SK-N-SH (cell line): ENCODE results near the gene ATG16L2. TPM values are rescaled to one million over a fixed set of nuclear protein-coding genes. Genes with fewer than 3 reads are reported as not detected.
A peak's percentile ranks its signal among the peaks of the same experiment; 100 is the strongest.

Experiments used
- CTCF ChIA-PET: fragments of 300-600, 350-600 bp; formaldehyde crosslinking; extraction: SDS; loops from one replicate; lab custom pipeline; 2021; lab: Yijun Ruan, JAX
- POLR2A ChIA-PET: fragments of 350-600 bp; sonication (Branson Sonifier 250); formaldehyde crosslinking; extraction: SDS; loops from one replicate; lab custom pipeline; 2020; ENCODE audit warnings: antibody characterized with exemption, inconsistent platforms; lab: Yijun Ruan, JAX
- DNase-seq: peaks from one replicate; pipeline ENCODE4 v3.0.0; 2012
- H2AFZ ChIP-seq: fragments of 200-600 bp; sonication (generic); 2 replicates; pipeline ENCODE4 v1.8.1; 2016; ENCODE audit warnings: antibody characterized with exemption, mild to moderate bottlenecking, low read depth
- H3F3A ChIP-seq: fragments of 200-600 bp; sonication (generic); replicated peaks from 2 replicates; pipeline ENCODE3; 2016; ENCODE audit warnings: antibody characterized with exemption, mild to moderate bottlenecking; ENCODE audit not compliant: insufficient read depth
- H3K27ac ChIP-seq, 2 experiments: fragments of 200-500 bp in 1 of 2; fragments of 200-600 bp in 1 of 2; sonication (Bioruptor generic) in 1 of 2; sonication (generic), shearing (Covaris generic) in 1 of 2; 2 replicates each; pipeline versions ENCODE4 v1.5.1 to v1.6.1; 2014 to 2016; ENCODE audit warnings: low read depth in 2 of 2, inconsistent platforms in 1 of 2, low read length in 1 of 2, mild to moderate bottlenecking in 1 of 2, mixed read lengths in 1 of 2
- H3K27me3 ChIP-seq: fragments of 200-600 bp; sonication (generic), shearing (Covaris generic); 2 replicates; pipeline ENCODE4 v1.6.1; 2016; ENCODE audit warnings: mixed run types; ENCODE audit not compliant: insufficient read depth
- H3K36me3 ChIP-seq, 2 experiments: fragments of 200-500 bp in 1 of 2; fragments of 200-600 bp in 1 of 2; sonication (Bioruptor generic) in 1 of 2; sonication (generic) in 1 of 2; replicated peaks in 1 of 2; 2 replicates each; pipeline versions ENCODE3 to v1.5.1; 2014 to 2016; ENCODE audit warnings: low read length in 1 of 2, mild to moderate bottlenecking in 1 of 2; ENCODE audit not compliant: insufficient read depth in 2 of 2, control insufficient read depth in 1 of 2
- H3K4me1 ChIP-seq, 2 experiments: fragments of 200-500 bp in 1 of 2; fragments of 200-600 bp in 1 of 2; sonication (Bioruptor generic) in 1 of 2; sonication (generic), shearing (Covaris generic) in 1 of 2; 2 replicates each; pipeline versions ENCODE4 v1.5.1 to v1.6.1; 2014 to 2016; ENCODE audit warnings: low read depth in 1 of 2, low read length in 1 of 2, mixed run types in 1 of 2; ENCODE audit not compliant: insufficient read depth in 2 of 2, control insufficient read depth in 1 of 2
- H3K4me2 ChIP-seq: fragments of 200-600 bp; sonication (generic), shearing (Covaris generic); 2 replicates; pipeline ENCODE4 v1.6.1; 2017; ENCODE audit warnings: mixed run types
- H3K4me3 ChIP-seq, 2 experiments: fragments of 200-500 bp in 1 of 2; fragments of 200-600 bp in 1 of 2; sonication (Bioruptor generic) in 1 of 2; sonication (generic), shearing (Covaris generic) in 1 of 2; 2 replicates each; pipeline versions ENCODE4 v1.5.1 to v1.8.1; 2014 to 2016; ENCODE audit warnings: low read depth in 2 of 2, inconsistent platforms in 1 of 2, low read length in 1 of 2, mild to moderate bottlenecking in 1 of 2, mixed read lengths in 1 of 2, moderate library complexity in 1 of 2
- H3K79me2 ChIP-seq: fragments of 200-600 bp; sonication (generic); 2 replicates; pipeline ENCODE4 v1.8.1; 2017; ENCODE audit warnings: mild to moderate bottlenecking; ENCODE audit not compliant: insufficient read depth
- H3K9ac ChIP-seq: fragments of 200-600 bp; sonication (generic); 2 replicates; pipeline ENCODE4 v1.6.1; 2017; ENCODE audit warnings: mixed run types
- H3K9me2 ChIP-seq: fragments of 200-600 bp; sonication (generic); 2 replicates; pipeline ENCODE4 v1.6.1; 2017; ENCODE audit warnings: mixed run types
- H3K9me3 ChIP-seq: fragments of 200-600 bp; sonication (generic); 2 replicates; pipeline ENCODE4 v1.6.1; 2017; ENCODE audit warnings: mixed run types, mild to moderate bottlenecking, moderate library complexity
- H4K20me1 ChIP-seq: fragments of 200-600 bp; sonication (generic); 2 replicates; pipeline ENCODE4 v1.6.1; 2017; ENCODE audit warnings: mild to moderate bottlenecking, mixed run types; ENCODE audit not compliant: insufficient read depth
- CHD2 ChIP-seq: fragments of 150-350 bp; IDR thresholded peaks from 2 replicates; pipeline ENCODE4 v1.6.1; 2018; ENCODE audit warnings: low read length; ENCODE audit not compliant: partially characterized antibody
- FOSL2 ChIP-seq: IDR thresholded peaks from 2 replicates; pipeline ENCODE4 v1.4.0; 2012; ENCODE audit warnings: low read depth, mild to moderate bottlenecking, moderate library complexity, borderline replicate concordance
- GABPA ChIP-seq: IDR thresholded peaks from 2 replicates; pipeline ENCODE4 v1.4.0; 2012; ENCODE audit warnings: low read depth, mild to moderate bottlenecking
- IRF3 ChIP-seq: fragments of 150-350 bp; IDR thresholded peaks from 2 replicates; pipeline ENCODE4 v1.6.1; 2016; ENCODE audit warnings: mild to moderate bottlenecking, low read depth, low read length
- MAX ChIP-seq: IDR thresholded peaks from 2 replicates; pipeline ENCODE4 v1.4.0; 2012; ENCODE audit warnings: low read depth
- MXI1 ChIP-seq: IDR thresholded peaks from 2 replicates; pipeline ENCODE4 v1.6.1; 2012; ENCODE audit warnings: mild to moderate bottlenecking, low read depth, low read length, improper control_type of control experiment
- NRF1 ChIP-seq: IDR thresholded peaks from 2 replicates; pipeline ENCODE4 v1.6.1; 2012; ENCODE audit warnings: low read depth, mild to moderate bottlenecking, low read length
- RCOR1 ChIP-seq: fragments of 150-350 bp; IDR thresholded peaks from 2 replicates; pipeline ENCODE4 v1.6.1; 2017; ENCODE audit warnings: antibody characterized with exemption, low read length
- RFX5 ChIP-seq: IDR thresholded peaks from 2 replicates; pipeline ENCODE4 v1.6.1; 2012; ENCODE audit warnings: mild to moderate bottlenecking, improper control_type of control experiment, low read length
- TCF12 ChIP-seq: IDR thresholded peaks from 2 replicates; pipeline ENCODE4 v1.4.0; 2012
- USF2 ChIP-seq: fragments of 150-350 bp; IDR thresholded peaks from 2 replicates; pipeline ENCODE4 v1.6.1; 2017; ENCODE audit warnings: antibody characterized with exemption, low read length, low read depth, borderline replicate concordance
- YY1 ChIP-seq: IDR thresholded peaks from 2 replicates; pipeline ENCODE4 v1.4.0; 2012; ENCODE audit warnings: low read depth, mild to moderate bottlenecking
- WGBS: methylation state at CpG from one replicate; pipeline ENCODE4 v1.1.6; 2017; ENCODE audit warnings: low lambda C conversion rate; 5-methylcytosine and 5-hydroxymethylcytosine counted together
- polyA plus RNA-seq, 3 experiments: library from polyadenylated mRNA; depleted of rRNA; stranded (reverse); fragments of >200 nt; gene quantifications; 2 replicates each; pipeline ENCODE4 v1.2.3, GENCODE V29; 2012

Gene ATG16L2
- polyA plus RNA-seq, 1 of the 3 experiments (the other 2 are of a cell fraction), result 26.9 TPM

GRCh38 chr11:72778535-72779494 is 35.4 kb upstream of the ATG16L2 start:
- no peak overlapping the region for H3K4me2 ChIP-seq
- peaks cover 5 to 68% of the 10 kb centered on the region in 2 experiments; a peak in 2 of 4 replicates for H3K4me1 ChIP-seq
- DNase-seq, result no peak
- CTCF ChIA-PET, result interaction anchor here (1.0 to 4.8 kb wide), 6 partner anchors 10 to 136 kb away, joined by 3 to 33 read pairs (median 4); partner anchors contain the start of gene STARD10
- H3F3A ChIP-seq, result no peaks in the 10 kb centered on the region
- H3K9me2 ChIP-seq, result no peaks in the 10 kb centered on the region
- H3K27ac ChIP-seq, result peak overlapping the region in 1 of 2 experiments; percentile 64; a peak in 1 of 4 replicates
- no peak overlapping the region for H3K9ac ChIP-seq
- no peak overlapping the region for H2AFZ ChIP-seq
- H3K9me3 ChIP-seq, result no peaks in the 10 kb centered on the region
- TF ChIP-seq RCOR1, result no peak
- TF ChIP-seq YY1, result no peak
- no peak for TF ChIP-seq IRF3
- no peak for TF ChIP-seq NRF1
- no peak for TF ChIP-seq USF2
- TF ChIP-seq TCF12, result no peak
- no peak for TF ChIP-seq RFX5
- TF ChIP-seq GABPA, result no peak
- no peak for TF ChIP-seq MAX
- TF ChIP-seq FOSL2, result no peak
- TF ChIP-seq CHD2, result no peak
- no peaks in the 10 kb centered on the region for H3K27me3 ChIP-seq
- POLR2A ChIA-PET, result interaction anchor here (0.6 kb wide), 1 partner anchor 49 kb away, joined by 3 read pairs; no protein-coding TSS in a partner anchor
- H4K20me1 ChIP-seq, result no peaks in the 10 kb centered on the region
- no peak overlapping the region for H3K4me3 ChIP-seq
- H3K79me2 ChIP-seq, result no peaks in the 10 kb centered on the region
- no peaks in the 10 kb centered on the region for H3K36me3 ChIP-seq
- 97% methylated on average over 6 of the region's 7 CpGs for WGBS

GRCh38 chr11:72779495-72780128 is 34.6 kb upstream of the ATG16L2 start:
- H3K27me3 ChIP-seq, result no peaks in the 10 kb centered on the region
- H3K9ac ChIP-seq, result no peak overlapping the region
- no peaks in the 10 kb centered on the region for H3K9me2 ChIP-seq
- H2AFZ ChIP-seq, result no peak overlapping the region
- no peaks in the 10 kb centered on the region for H3F3A ChIP-seq
- H4K20me1 ChIP-seq, result no peaks in the 10 kb centered on the region
- no peak overlapping the region for H3K4me2 ChIP-seq
- ChIA-PET CTCF (interaction anchor here (1.2 to 4.8 kb wide), 5 partner anchors 8 to 137 kb away, joined by 3 to 43 read pairs (median 23); partner anchors contain the start of gene STARD10), POLR2A (no interaction called here)
- H3K9me3 ChIP-seq, result no peaks in the 10 kb centered on the region
- no peaks in the 10 kb centered on the region for H3K79me2 ChIP-seq
- no peaks in the 10 kb centered on the region for H3K36me3 ChIP-seq
- peaks cover 3 to 60% of the 10 kb centered on the region in 2 experiments; a peak in 2 of 4 replicates for H3K4me1 ChIP-seq
- H3K27ac ChIP-seq, result no peak overlapping the region
- H3K4me3 ChIP-seq, result no peak overlapping the region
- 90% methylated on average over 4 of the region's 4 CpGs for WGBS
- no peak for DNase-seq
- no peak for TF ChIP-seq MXI1
